ENCODE data around the gene BIRC7.

BIRC7 gene

GRCh38 chr20:63225082-63225454 lies 10.6 kb upstream of the BIRC7 start:
- no peak for DNase-seq (ENCODE audit: low spot score)

GRCh38 chr20:63226042-63226943 lies 9.4 kb upstream of the BIRC7 start:
- DNase-seq (ENCODE audit: low spot score) = no peak

- DNase-seq (ENCODE audit: low spot score) = no peak
These were observed 8.4 kb upstream of the BIRC7 start for GRCh38 chr20:63227260-63227659.

- DNase-seq (ENCODE audit: low spot score) = no peak
These were observed 6.9 kb upstream of the BIRC7 start for GRCh38 chr20:63228806-63229205.

- DNase-seq (ENCODE audit: low spot score) = peak; percentile 56
These were observed 4.9 kb upstream of the BIRC7 start for GRCh38 chr20:63230800-63231268.

GRCh38 chr20:63232235-63233060 lies 3.3 kb upstream of the BIRC7 start:
- no peak for DNase-seq (ENCODE audit: low spot score)

GRCh38 chr20:63233061-63233344 lies 2.7 kb upstream of the BIRC7 start:
- DNase-seq (ENCODE audit: low spot score) = no peak

GRCh38 chr20:63233924-63234323 lies 1.8 kb upstream of the BIRC7 start:
- DNase-seq (ENCODE audit: low spot score) = no peak

- no peak for DNase-seq (ENCODE audit: low spot score)
These were observed 859 bp upstream of the BIRC7 start for GRCh38 chr20:63234693-63235398.

- DNase-seq (ENCODE audit: low spot score) = no peak
These were observed 572 bp downstream of the BIRC7 start for GRCh38 chr20:63236116-63236837.

- DNase-seq (ENCODE audit: low spot score) = no peak
These were observed 2.3 kb downstream of the BIRC7 start for GRCh38 chr20:63238031-63238430.

- DNase-seq (ENCODE audit: low spot score) = no peak
These were observed 2.9 kb downstream of the BIRC7 start for GRCh38 chr20:63238514-63239125.

GRCh38 chr20:63239431-63239830 lies 3.7 kb downstream of the BIRC7 start:
- no peak for DNase-seq (ENCODE audit: low spot score)

GRCh38 chr20:63240004-63240403 lies 4.3 kb downstream of the BIRC7 start:
- DNase-seq (ENCODE audit: low spot score) = no peak

GRCh38 chr20:63241272-63241671 lies 5.6 kb downstream of the BIRC7 start:
- no peak for DNase-seq (ENCODE audit: low spot score)

- DNase-seq (ENCODE audit: low spot score) = no peak
These were observed 7.0 kb downstream of the BIRC7 start for GRCh38 chr20:63242736-63243135.

GRCh38 chr20:63243604-63244247 lies 8.0 kb downstream of the BIRC7 start:
- DNase-seq (ENCODE audit: low spot score) = no peak

- no peak for DNase-seq (ENCODE audit: low spot score)
These were observed 8.8 kb downstream of the BIRC7 start for GRCh38 chr20:63244468-63244867.

- no peak for DNase-seq (ENCODE audit: low spot score)
These were observed 11.0 kb downstream of the BIRC7 start for GRCh38 chr20:63246490-63247288.

GRCh38 chr20:63247671-63248228 lies 12.0 kb downstream of the BIRC7 start:
- no peak for DNase-seq (ENCODE audit: low spot score)
